ENCODE results near the gene BCDIN3D.

GRCh38 chr12:49803693-49804450, 39.0 kb downstream of the BCDIN3D start:
- TF ChIP-seq CUX1 (CRISPR knock-in tag; IDR thresholded peaks at IDR 0.05) (no peak), HDAC8 (tag; IDR thresholded peaks at IDR 0.05) (no peak), KLF10 (CRISPR knock-in tag; IDR thresholded peaks at IDR 0.05) (no peak)
